ENCODE data around the gene PDE12.

- TF ChIP-seq EP300 (IDR thresholded peaks at IDR 0.05) (peak; percentile 96 to 99), CTCF (IDR thresholded peaks at IDR 0.05) (peak in 4 of 5 experiments; percentile 9 to 69 (median 44))
Measured at GRCh38 chr3:57597127-57597923, 41.3 kb downstream of the PDE12 start, which contains the start of gene ARF4.
